Panc1 (cell line): ENCODE data around the gene SLC6A12. TPM values are rescaled to one million over a fixed set of nuclear protein-coding genes. Genes with fewer than 3 reads are reported as not detected.

Experiments used
- ATAC-seq: fragments of 200-7000 bp; cut with Tn5 transposase; 2 replicates; pipeline ENCODE4 v1.9.1; 2020; ENCODE audit warnings: mild to moderate bottlenecking, moderate library complexity
- BruUV-seq: library from RNA; stranded (reverse); fragments of 400-500 nt; replicated peaks from 2 replicates; lab custom pipeline; 2021; lab: Mats Ljungman, UMichigan
- CTCF ChIA-PET: fragments of 300-600 bp; sonication (Branson Sonifier 250); formaldehyde crosslinking; loops from one replicate; lab custom pipeline; 2022; ENCODE audit warnings: antibody characterized with exemption; lab: Charles Lee
- POLR2A ChIA-PET: fragments of 300-600 bp; sonication (Branson Sonifier 250); formaldehyde crosslinking; loops from one replicate; lab custom pipeline; 2022; ENCODE audit warnings: antibody characterized with exemption; lab: Charles Lee
- DNase-seq: peaks from one replicate; pipeline ENCODE4 v3.0.0-alpha.2; 2010; ENCODE audit warnings: low read depth, low spot score
- H3K27ac ChIP-seq: 2 replicates; pipeline ENCODE4 v1.5.1; 2011; ENCODE audit warnings: mild to moderate bottlenecking, low read length, inconsistent platforms
- H3K27me3 ChIP-seq: fragments of 200-500 bp; sonication (Bioruptor generic); 2 replicates; pipeline ENCODE4 v1.6.0; 2014; ENCODE audit warnings: low read length, inconsistent platforms; ENCODE audit not compliant: control insufficient read depth, insufficient read depth
- H3K36me3 ChIP-seq: fragments of 200-500 bp; sonication (Bioruptor generic); 2 replicates; pipeline ENCODE4 v1.5.1; 2014; ENCODE audit warnings: inconsistent platforms, mild to moderate bottlenecking, low read length, moderate library complexity; ENCODE audit not compliant: control insufficient read depth, insufficient read depth
- H3K4me1 ChIP-seq: 2 replicates; pipeline ENCODE4 v1.5.1; 2011; ENCODE audit warnings: inconsistent platforms, mild to moderate bottlenecking, low read length, moderate library complexity; ENCODE audit not compliant: control insufficient read depth, insufficient read depth
- H3K4me3 ChIP-seq, 2 experiments: 2 replicates each; pipeline ENCODE4 v1.5.1; 2011 to 2012; ENCODE audit warnings: low read depth in 2 of 2, low read length in 2 of 2, mild to moderate bottlenecking in 2 of 2, inconsistent platforms in 1 of 2, moderate library complexity in 1 of 2
- H3K9me3 ChIP-seq: fragments of 200-500 bp; sonication (Bioruptor generic); 2 replicates; pipeline ENCODE4 v1.5.1; 2014; ENCODE audit warnings: low read depth, mild to moderate bottlenecking, inconsistent platforms, low read length, moderate library complexity; ENCODE audit not compliant: control insufficient read depth, insufficient read depth
- CTCF ChIP-seq: fragments of 450-650 bp; IDR thresholded peaks from 2 replicates; pipeline ENCODE4 v1.5.1; 2017; ENCODE audit warnings: mild to moderate bottlenecking
- POLR2AphosphoS5 ChIP-seq: IDR thresholded peaks from 2 replicates; pipeline ENCODE4 v1.6.1; 2012; ENCODE audit warnings: mild to moderate bottlenecking, low read depth, low read length, moderate library complexity
- SIN3A ChIP-seq: IDR thresholded peaks from 2 replicates; pipeline ENCODE4 v1.6.1; 2012; ENCODE audit warnings: low read depth, mild to moderate bottlenecking, low read length, moderate library complexity, borderline replicate concordance; ENCODE audit not compliant: insufficient read depth
- TCF7L2 ChIP-seq: IDR thresholded peaks from 2 replicates; pipeline ENCODE4 v1.6.1; 2011; ENCODE audit warnings: mild to moderate bottlenecking, low read depth, low read length, inconsistent platforms
- in situ Hi-C: cut with HindIII; loops from 2 replicates; pipeline ENCODE4 v1.10.0; 2016; ENCODE audit warnings: low sequenced_read_pairs, low pct_unique_long_range_greater_than_20kb
- intact Hi-C: fragments of 100-400 bp; cut with micrococcal nuclease; formaldehyde crosslinking; loops from one replicate; pipeline ENCODE4 v1.10.0; 2022; ENCODE audit not compliant: unreplicated experiment
- total RNA-seq: library from RNA; stranded (reverse); gene quantifications from one replicate; pipeline ENCODE4 v1.2.1, GENCODE V29; 2021; ENCODE audit not compliant: unreplicated experiment
- TF ChIP-seq, protein P1 (sequence below), 2 experiments: IDR thresholded peaks; 2 replicates each; pipeline ENCODE4 v1.6.1; 2011 to 2012; ENCODE audit warnings: low read depth in 2 of 2, control low read depth in 1 of 2, low read length in 1 of 2, mild to moderate bottlenecking in 1 of 2, moderate library complexity in 1 of 2; ENCODE audit not compliant: insufficient read depth in 1 of 2

SLC6A12 gene
- total RNA-seq, 1 experiment from 2014 or later = 1.0 TPM

DNA sequence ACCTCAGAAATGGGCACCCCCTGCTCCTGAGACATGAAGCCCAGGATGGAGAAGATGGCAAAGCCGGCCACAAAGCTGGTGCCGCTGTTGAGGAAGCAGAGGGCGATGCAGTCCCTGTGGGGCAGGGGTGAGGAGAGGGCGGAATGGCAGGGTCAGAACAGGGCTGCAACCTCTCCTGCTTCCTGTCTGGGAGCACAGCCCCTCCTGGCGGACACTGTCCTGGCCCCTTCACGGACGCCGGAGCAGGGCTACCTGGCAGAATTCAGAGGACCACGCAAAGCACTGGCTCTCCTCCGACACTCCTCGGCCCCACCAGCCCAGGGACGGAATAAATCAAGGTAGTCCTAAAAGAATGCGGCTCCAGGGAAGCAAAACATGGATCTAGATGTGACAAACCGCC lies 12.4 kb upstream of the SLC6A12 start:
- Histone ChIP-seq H3K27me3 (no peaks in the 10 kb centered on the region), H3K36me3 (no peaks in the 10 kb centered on the region), H3K4me3 (no peak overlapping the region), H3K9me3 (no peaks in the 10 kb centered on the region), H3K27ac (no peak overlapping the region), H3K4me1 (no peaks in the 10 kb centered on the region)
- POLR2A ChIA-PET = no interaction called here
- DNase-seq (no peak), ATAC-seq (no peak)
- in situ Hi-C loops (no loop called here), intact Hi-C loops (no loop called here)
- CTCF ChIA-PET = no interaction called here
- TF ChIP-seq CTCF (no peak), TCF7L2 (no peak), SIN3A (no peak), POLR2AphosphoS5 (no peak)
- TF ChIP-seq, protein P1, sequence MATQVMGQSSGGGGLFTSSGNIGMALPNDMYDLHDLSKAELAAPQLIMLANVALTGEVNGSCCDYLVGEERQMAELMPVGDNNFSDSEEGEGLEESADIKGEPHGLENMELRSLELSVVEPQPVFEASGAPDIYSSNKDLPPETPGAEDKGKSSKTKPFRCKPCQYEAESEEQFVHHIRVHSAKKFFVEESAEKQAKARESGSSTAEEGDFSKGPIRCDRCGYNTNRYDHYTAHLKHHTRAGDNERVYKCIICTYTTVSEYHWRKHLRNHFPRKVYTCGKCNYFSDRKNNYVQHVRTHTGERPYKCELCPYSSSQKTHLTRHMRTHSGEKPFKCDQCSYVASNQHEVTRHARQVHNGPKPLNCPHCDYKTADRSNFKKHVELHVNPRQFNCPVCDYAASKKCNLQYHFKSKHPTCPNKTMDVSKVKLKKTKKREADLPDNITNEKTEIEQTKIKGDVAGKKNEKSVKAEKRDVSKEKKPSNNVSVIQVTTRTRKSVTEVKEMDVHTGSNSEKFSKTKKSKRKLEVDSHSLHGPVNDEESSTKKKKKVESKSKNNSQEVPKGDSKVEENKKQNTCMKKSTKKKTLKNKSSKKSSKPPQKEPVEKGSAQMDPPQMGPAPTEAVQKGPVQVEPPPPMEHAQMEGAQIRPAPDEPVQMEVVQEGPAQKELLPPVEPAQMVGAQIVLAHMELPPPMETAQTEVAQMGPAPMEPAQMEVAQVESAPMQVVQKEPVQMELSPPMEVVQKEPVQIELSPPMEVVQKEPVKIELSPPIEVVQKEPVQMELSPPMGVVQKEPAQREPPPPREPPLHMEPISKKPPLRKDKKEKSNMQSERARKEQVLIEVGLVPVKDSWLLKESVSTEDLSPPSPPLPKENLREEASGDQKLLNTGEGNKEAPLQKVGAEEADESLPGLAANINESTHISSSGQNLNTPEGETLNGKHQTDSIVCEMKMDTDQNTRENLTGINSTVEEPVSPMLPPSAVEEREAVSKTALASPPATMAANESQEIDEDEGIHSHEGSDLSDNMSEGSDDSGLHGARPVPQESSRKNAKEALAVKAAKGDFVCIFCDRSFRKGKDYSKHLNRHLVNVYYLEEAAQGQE (IDR thresholded peaks at IDR 0.05; ENCODE audit: insufficient read depth in 1 of 2, low read depth in 2 of 2, low read length in 1 of 2) = no peak
- BruUV-seq = no TSS peak

GRCh38 chr12:225012-225411 lies 11.1 kb upstream of the SLC6A12 start:
- Histone ChIP-seq H3K27ac (no peak overlapping the region), H3K4me3 (no peak overlapping the region), H3K27me3 (no peaks in the 10 kb centered on the region), H3K9me3 (no peaks in the 10 kb centered on the region), H3K36me3 (no peaks in the 10 kb centered on the region), H3K4me1 (no peaks in the 10 kb centered on the region)
- in situ Hi-C loops = no loop called here
- BruUV-seq = no TSS peak
- POLR2A ChIA-PET = no interaction called here
- CTCF ChIA-PET = no interaction called here
- DNase-seq (no peak), ATAC-seq (no peak)
- intact Hi-C loops = no loop called here
- no peak for TF ChIP-seq TCF7L2
- no peak for TF ChIP-seq POLR2AphosphoS5
- TF ChIP-seq CTCF = no peak
- TF ChIP-seq, protein P1 (IDR thresholded peaks at IDR 0.05; ENCODE audit: insufficient read depth in 1 of 2, low read depth in 2 of 2, low read length in 1 of 2) = no peak
